ENCODE data around the gene DCUN1D2.

DNA sequence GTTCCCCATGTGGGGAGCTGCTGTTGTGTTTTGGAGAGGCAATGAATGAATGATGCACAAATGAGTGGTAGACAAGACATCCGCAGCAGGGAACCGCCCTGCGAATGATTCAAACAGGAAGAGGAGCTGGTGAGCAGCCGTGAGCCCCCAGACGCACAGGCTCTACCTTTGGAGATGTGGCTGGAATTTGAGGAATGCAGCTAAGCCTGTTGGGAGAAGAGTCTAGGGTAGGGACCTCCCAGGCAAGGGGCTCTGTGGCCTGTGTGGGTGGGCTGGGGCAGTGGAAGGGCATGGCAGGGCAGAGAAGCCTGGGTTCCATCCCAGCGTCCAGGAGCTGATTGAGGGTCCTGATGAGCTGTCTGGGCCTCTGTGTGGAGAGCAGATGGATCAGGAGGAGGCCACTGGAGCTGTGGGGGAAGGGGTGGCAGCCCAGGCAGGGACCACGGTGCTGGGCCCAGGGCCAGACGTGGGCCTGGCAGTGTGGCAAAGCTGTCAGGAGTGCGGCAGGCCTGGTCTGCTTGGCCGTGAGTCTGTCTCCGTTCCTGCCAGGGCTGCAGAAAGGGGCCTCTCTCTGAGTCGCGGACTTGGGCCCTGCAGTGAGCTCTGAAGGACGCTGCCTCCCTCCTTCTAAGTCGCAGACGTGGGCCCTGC, 41.8 kb upstream of the DCUN1D2 start:
- no peak for TF ChIP-seq POLR2A (IDR thresholded peaks at IDR 0.05)
- TF ChIP-seq CTCF (IDR thresholded peaks at IDR 0.05): no peak
- TF ChIP-seq EP300 (IDR thresholded peaks at IDR 0.05): no peak

Data from upper lobe of left lung (tissue), 4 donors.